H1 (cell line): ENCODE measurements around the gene RAB3GAP1. TPM values are rescaled to one million over a fixed set of nuclear protein-coding genes. Genes with fewer than 3 reads are reported as not detected.
A peak's percentile ranks its signal among the peaks of the same experiment; 100 is the strongest.

ENCODE experiments used
- CTCF ChIA-PET: fragments of 300-600 bp; sonication (Branson Sonifier 250); formaldehyde crosslinking; loops from one replicate; lab custom pipeline; 2021; ENCODE audit not compliant: partially characterized antibody; lab: Charles Lee
- POLR2A ChIA-PET: fragments of 300-600 bp; sonication (Branson Sonifier 250); formaldehyde crosslinking; loops from one replicate; lab custom pipeline; 2021; ENCODE audit warnings: inconsistent platforms; ENCODE audit not compliant: partially characterized antibody; lab: Charles Lee
- DNase-seq, 2 experiments: peaks; one replicate each; pipeline versions ENCODE4 v3.0.0 to v3.0.0-alpha.2; 2010 to 2022; ENCODE audit warnings: low spot score in 2 of 2, low read depth in 1 of 2, mixed read lengths in 1 of 2
- FAIRE-seq: peaks from 2 replicates; lab custom pipeline; 2011; peaks lifted over from hg19 to GRCh38; lab: Jason Lieb, UNC
- H2AFZ ChIP-seq: 2 replicates; pipeline ENCODE4 v1.8.1; 2012; ENCODE audit warnings: low read length, inconsistent platforms
- H2AK5ac ChIP-seq: 2 replicates; pipeline ENCODE4 v1.6.1; 2013; ENCODE audit warnings: low read depth, low read length
- H2BK120ac ChIP-seq: replicated peaks from 2 replicates; pipeline ENCODE3; 2013; ENCODE audit warnings: low read depth, low read length, inconsistent platforms
- H2BK12ac ChIP-seq: 2 replicates; pipeline ENCODE4 v1.6.1; 2013; ENCODE audit warnings: low read depth, low read length
- H2BK15ac ChIP-seq: 2 replicates; pipeline ENCODE4 v1.6.1; 2013; ENCODE audit warnings: low read length
- H2BK20ac ChIP-seq: 2 replicates; pipeline ENCODE4 v1.6.1; 2013; ENCODE audit warnings: low read length
- H2BK5ac ChIP-seq: 2 replicates; pipeline ENCODE4 v1.6.1; 2013; ENCODE audit warnings: low read depth, low read length
- H3K14ac ChIP-seq: 2 replicates; pipeline ENCODE4 v1.6.1; 2013; ENCODE audit warnings: inconsistent platforms; ENCODE audit not compliant: insufficient read length
- H3K18ac ChIP-seq: 2 replicates; pipeline ENCODE4 v1.6.1; 2013; ENCODE audit warnings: low read length; ENCODE audit errors: extremely low read depth
- H3K23ac ChIP-seq: 2 replicates; pipeline ENCODE4 v1.6.1; 2013; ENCODE audit warnings: inconsistent platforms; ENCODE audit not compliant: insufficient read length
- H3K23me2 ChIP-seq: 2 replicates; pipeline ENCODE4 v1.6.1; 2013; ENCODE audit warnings: low read depth, low read length
- H3K27ac ChIP-seq: 2 replicates; pipeline ENCODE4 v1.6.1; 2011; ENCODE audit warnings: low read depth, low read length, inconsistent platforms
- H3K27me3 ChIP-seq, 4 experiments: replicated peaks in 1 of 4; 1 replicate in 1 of 4; 2 replicates in 3 of 4; pipeline versions ENCODE4 v1.6.1 to v1.8.1; 2011 to 2013; ENCODE audit warnings: low read length in 3 of 4, mild to moderate bottlenecking in 3 of 4, inconsistent platforms in 2 of 4, mixed read lengths in 2 of 4, moderate library complexity in 1 of 4; ENCODE audit not compliant: control insufficient read depth in 3 of 4, insufficient read depth in 3 of 4; ENCODE audit errors: extremely low read depth in 1 of 4
- H3K36me3 ChIP-seq, 4 experiments: 2 replicates each; pipeline versions ENCODE4 v1.6.1 to v1.8.1; 2011 to 2013; ENCODE audit warnings: mild to moderate bottlenecking in 4 of 4, low read length in 3 of 4, moderate library complexity in 2 of 4, control low read depth in 1 of 4, inconsistent platforms in 1 of 4; ENCODE audit not compliant: insufficient read depth in 4 of 4, control insufficient read depth in 2 of 4
- H3K4ac ChIP-seq: replicated peaks from 2 replicates; pipeline ENCODE3; 2013; ENCODE audit warnings: low read length, low read depth, mixed read lengths, inconsistent platforms; ENCODE audit not compliant: insufficient read length
- H3K4me1 ChIP-seq, 4 experiments: replicated peaks in 1 of 4; 1 replicate in 1 of 4; 2 replicates in 3 of 4; pipeline versions ENCODE4 v1.6.1 to v1.8.1; 2011 to 2013; ENCODE audit warnings: low read length in 3 of 4, inconsistent platforms in 2 of 4, mixed read lengths in 1 of 4; ENCODE audit not compliant: insufficient read depth in 4 of 4, control insufficient read depth in 3 of 4
- H3K4me2 ChIP-seq, 2 experiments: 2 replicates each; pipeline versions ENCODE4 v1.6.1 to v1.8.1; 2011 to 2013; ENCODE audit warnings: low read depth in 2 of 2, low read length in 2 of 2, control low read depth in 1 of 2, inconsistent platforms in 1 of 2, mild to moderate bottlenecking in 1 of 2; ENCODE audit not compliant: insufficient read depth in 1 of 2
- H3K4me3 ChIP-seq, 4 experiments: fragments of 200-600, 300-600 bp in 1 of 4; sonication (generic), shearing (Covaris generic), sonication (Bioruptor Twin) in 1 of 4; 2 replicates each; pipeline versions ENCODE4 v1.5.1 to v1.8.1; 2011 to 2016; ENCODE audit warnings: low read length in 4 of 4, low read depth in 3 of 4, control low read depth in 2 of 4, inconsistent platforms in 2 of 4, mild to moderate bottlenecking in 2 of 4, mixed read lengths in 1 of 4, moderate library complexity in 1 of 4; ENCODE audit not compliant: insufficient read depth in 2 of 4; ENCODE audit errors: extremely low read depth in 1 of 4
- H3K56ac ChIP-seq: replicated peaks from 2 replicates; pipeline ENCODE3; 2013; ENCODE audit warnings: low read depth, mild to moderate bottlenecking, mixed read lengths, low read length, inconsistent platforms; ENCODE audit not compliant: insufficient read length
- H3K79me1 ChIP-seq: 2 replicates; pipeline ENCODE4 v1.6.1; 2013; ENCODE audit warnings: low read depth, low read length, control low read depth
- H3K79me2 ChIP-seq, 2 experiments: 2 replicates each; pipeline versions ENCODE4 v1.6.1 to v1.8.1; 2012 to 2013; ENCODE audit warnings: low read length in 2 of 2, mild to moderate bottlenecking in 2 of 2, inconsistent platforms in 1 of 2; ENCODE audit not compliant: insufficient read depth in 2 of 2, control insufficient read depth in 1 of 2
- H3K9ac ChIP-seq, 4 experiments: replicated peaks in 1 of 4; 1 replicate in 1 of 4; 2 replicates in 3 of 4; pipeline versions ENCODE4 v1.6.1 to v1.8.1; 2011 to 2013; ENCODE audit warnings: low read depth in 3 of 4, low read length in 3 of 4, control low read depth in 2 of 4, mild to moderate bottlenecking in 2 of 4, moderate library complexity in 2 of 4, inconsistent platforms in 1 of 4; ENCODE audit errors: extremely low read depth in 1 of 4
- H3K9me3 ChIP-seq, 2 experiments: 2 replicates each; pipeline versions ENCODE4 v1.6.1 to v1.8.1; 2012 to 2013; ENCODE audit warnings: mild to moderate bottlenecking in 2 of 2, moderate library complexity in 2 of 2, control low read depth in 1 of 2, inconsistent platforms in 1 of 2, low read depth in 1 of 2, low read length in 1 of 2, mixed read lengths in 1 of 2; ENCODE audit not compliant: insufficient read depth in 2 of 2
- H4K20me1 ChIP-seq, 2 experiments: replicated peaks in 1 of 2; 2 replicates each; pipeline versions ENCODE3 to v1.8.1; 2011 to 2013; ENCODE audit warnings: inconsistent platforms in 2 of 2, low read length in 2 of 2, mild to moderate bottlenecking in 1 of 2; ENCODE audit not compliant: insufficient read depth in 2 of 2, control insufficient read depth in 1 of 2
- H4K5ac ChIP-seq: 2 replicates; pipeline ENCODE4 v1.6.1; 2013; ENCODE audit warnings: low read length, low read depth, mixed read lengths, inconsistent platforms; ENCODE audit not compliant: insufficient read length
- H4K8ac ChIP-seq: 2 replicates; pipeline ENCODE4 v1.8.0; 2013; ENCODE audit warnings: mild to moderate bottlenecking, moderate library complexity, low read length, inconsistent platforms; ENCODE audit not compliant: insufficient read depth; ENCODE audit errors: extremely low read depth
- H4K91ac ChIP-seq: replicated peaks from 2 replicates; pipeline ENCODE3; 2013; ENCODE audit warnings: low read length, mixed read lengths, inconsistent platforms; ENCODE audit not compliant: insufficient read length
- BCL11A ChIP-seq, 2 experiments: IDR thresholded peaks; one replicate each; pipeline ENCODE4 v1.6.1; 2011; ENCODE audit warnings: low read depth in 2 of 2, low read length in 2 of 2, mild to moderate bottlenecking in 2 of 2
- BRCA1 ChIP-seq: IDR thresholded peaks from 2 replicates; pipeline ENCODE4 v1.6.1; 2012; ENCODE audit warnings: low read depth, low read length, improper control_type of control experiment
- EZH2 ChIP-seq: fragments of 200-600 bp; sonication (generic); IDR thresholded peaks from 2 replicates; pipeline ENCODE4 v1.7.1; 2012; ENCODE audit warnings: low read depth, mild to moderate bottlenecking, moderate library complexity, low read length, inconsistent platforms; ENCODE audit not compliant: severe bottlenecking
- HDAC2 ChIP-seq, 2 experiments: fragments of 300-600 bp in 1 of 2; sonication (generic) in 1 of 2; IDR thresholded peaks; 2 replicates each; pipeline ENCODE4 v1.6.1; 2011 to 2012; ENCODE audit warnings: low read depth in 2 of 2, low read length in 2 of 2, mild to moderate bottlenecking in 2 of 2, moderate library complexity in 2 of 2, borderline replicate concordance in 1 of 2, inconsistent platforms in 1 of 2
- MAX ChIP-seq: IDR thresholded peaks from 2 replicates; pipeline ENCODE4 v1.6.1; 2012; ENCODE audit warnings: inconsistent platforms
- NANOG ChIP-seq: IDR thresholded peaks from 2 replicates; pipeline ENCODE4 v1.6.1; 2011; ENCODE audit warnings: low read length, low read depth, mild to moderate bottlenecking, inconsistent platforms; ENCODE audit not compliant: insufficient read depth, poor library complexity, severe bottlenecking
- PHF8 ChIP-seq: fragments of 200-600 bp; sonication (generic); conservative IDR thresholded peaks from 2 replicates; pipeline ENCODE4 v1.7.1; 2012; ENCODE audit warnings: low read depth, mild to moderate bottlenecking, inconsistent platforms, low read length, moderate library complexity
- POU5F1 ChIP-seq: IDR thresholded peaks from 2 replicates; pipeline ENCODE4 v1.6.1; 2011; ENCODE audit warnings: low read depth, mild to moderate bottlenecking, low read length, moderate library complexity
- SAP30 ChIP-seq: fragments of 300-600 bp; sonication (generic); IDR thresholded peaks from 2 replicates; pipeline ENCODE4 v1.7.1; 2012; ENCODE audit warnings: low read length, moderate library complexity, mild to moderate bottlenecking, inconsistent platforms; ENCODE audit not compliant: insufficient read depth, insufficient replicate concordance
- SP4 ChIP-seq: IDR thresholded peaks from 2 replicates; pipeline ENCODE4 v1.6.1; 2012; ENCODE audit warnings: low read length, inconsistent platforms
- TAF1 ChIP-seq: IDR thresholded peaks from 2 replicates; pipeline ENCODE4 v1.6.1; 2011; ENCODE audit warnings: mild to moderate bottlenecking, low read depth, low read length
- WGBS, 2 experiments: shearing (Covaris generic) in 1 of 2; methylation state at CpG; one replicate each; pipeline versions ENCODE4 v1.1.6 to v1.1.7; 2013 to 2015; ENCODE audit warnings: low lambda C conversion rate in 2 of 2, mixed read lengths in 2 of 2, inconsistent platforms in 1 of 2, low coverage in 1 of 2, missing lambda C conversion rate in 1 of 2; ENCODE audit not compliant: insufficient replicate concordance in 2 of 2, insufficient coverage in 1 of 2, insufficient read length in 1 of 2; ENCODE audit errors: extremely low coverage in 1 of 2, missing lambda C conversion rate in 1 of 2; 5-methylcytosine and 5-hydroxymethylcytosine counted together
- polyA plus RNA-seq, 7 experiments: library from polyadenylated mRNA; depleted of rRNA in 3 of 7; stranded (reverse) in 5 of 7; unstranded in 2 of 7; fragments of >200 nt in 5 of 7; fragments of 200-250 nt in 2 of 7; gene quantifications; 1 replicate in 5 of 7; 2 replicates in 1 of 7; 4 replicates in 1 of 7; pipeline versions ENCODE4 v1.2.1 to v1.2.3, GENCODE V29; 2011 to 2013; ENCODE audit warnings: missing spikeins in 2 of 7, mixed read lengths in 2 of 7
- total RNA-seq: library from RNA; stranded (reverse); fragmentation: NEBNext Ultra II Directional; extraction: Animal tissue kit (Norgen Biotek cat#: 25700); gene quantifications from 2 replicates; pipeline ENCODE4 v1.2.1, GENCODE V29; 2021

The RAB3GAP1 gene
- total and polyA plus RNA-seq, 2 of the 8 experiments (the other 6 are each of a cell fraction or from before 2014, with no cell fraction given): 9.8 to 28.6 TPM

GRCh38 chr2:135022952-135023880, 28.9 kb upstream of the RAB3GAP1 start:
- 89% methylated on average over 10 of the region's 10 CpGs; no CpG with 5 or more reads in 1 of the 2 experiments for WGBS, 2 experiments
- Histone ChIP-seq H2BK5ac (no peak overlapping the region), H3K14ac (no peak overlapping the region)
- TF ChIP-seq BRCA1 (no peak), SAP30 (no peak), NANOG (no peak), TAF1 (no peak), HDAC2 (IDR thresholded peaks at IDR 0.05; ENCODE audit: borderline replicate concordance in 1 of 2, low read depth in 2 of 2, low read length in 2 of 2) (no peak), PHF8 (no peak), SP4 (no peak), POU5F1 (no peak), EZH2 (no peak), BCL11A (IDR thresholded peaks at IDR 0.05; ENCODE audit: low read depth in 2 of 2, low read length in 2 of 2) (no peak), MAX (no peak)

More at GRCh38 chr2:135022952-135023880, 28.9 kb upstream of the RAB3GAP1 start:
- Histone ChIP-seq H3K4ac (no peak overlapping the region), H3K4me2 (no peak overlapping the region), H3K56ac (no peak overlapping the region), H3K79me2 (no peaks in the 10 kb centered on the region), H3K23ac (no peak overlapping the region), H4K20me1 (no peaks in the 10 kb centered on the region), H3K4me3 (no peak overlapping the region), H3K4me1 (no peaks in the 10 kb centered on the region), H3K27me3 (no peaks in the 10 kb centered on the region), H3K9me3 (no peaks in the 10 kb centered on the region), H4K91ac (no peak overlapping the region), H3K9ac (no peak overlapping the region), H2AFZ (peak overlapping the region; percentile 20; the same call in 1 of the 2 replicates), H2BK12ac (no peak overlapping the region), H4K8ac (no peak overlapping the region), H4K5ac (no peak overlapping the region), H2AK5ac (no peak overlapping the region), H3K36me3 (no peaks in the 10 kb centered on the region), H2BK120ac (no peak overlapping the region), H2BK20ac (no peak overlapping the region), H3K79me1 (no peaks in the 10 kb centered on the region), H3K18ac (no peak overlapping the region), H3K23me2 (no peaks in the 10 kb centered on the region), H2BK15ac (no peak overlapping the region), H3K27ac (no peak overlapping the region)
- POLR2A ChIA-PET: interaction anchor here (0.7 kb wide), 1 partner anchor 1685 kb away, joined by 3 read pairs; no protein-coding TSS in a partner anchor
- DNase-seq: no peak
- CTCF ChIA-PET: interaction anchor here (2.5 kb wide), 1 partner anchor 774 kb away, joined by 5 read pairs; no protein-coding TSS in a partner anchor
- no peak for FAIRE-seq
